Heart left ventricle (tissue), 16 donors: ENCODE results near the gene ALK. TPM values are rescaled to one million over a fixed set of nuclear protein-coding genes. Genes with fewer than 3 reads are reported as not detected.

Source experiments
- ATAC-seq, 4 donors: fragments of 200-7000 bp; cut with Tn5 transposase; one replicate each; pipeline ENCODE4 v1.9.1; 2020 to 2022; ENCODE audit warnings: moderate library complexity in 4 of 4, mild to moderate bottlenecking in 3 of 4, moderate number of reproducible peaks in 1 of 4
- DNase-seq, 5 donors: peaks; one replicate each; pipeline ENCODE4 v3.0.0-alpha.2; 2020
- H3K27ac ChIP-seq, 12 donors: fragments of 200-600 bp; sonication (generic) in 4 of 12; one replicate each; pipeline versions ENCODE4 v1.5.0 to v1.8.0; 2016 to 2022; ENCODE audit warnings: mild to moderate bottlenecking in 2 of 12
- H3K27me3 ChIP-seq, 9 donors: fragments of 200-600 bp; sonication (generic) in 2 of 9; one replicate each; pipeline versions ENCODE4 v1.5.1 to v1.8.0; 2016 to 2022; ENCODE audit warnings: mild to moderate bottlenecking in 3 of 9
- H3K36me3 ChIP-seq, 9 donors: fragments of 200-600 bp; sonication (generic) in 2 of 9; one replicate each; pipeline versions ENCODE4 v1.5.0 to v1.8.0; 2018 to 2022; ENCODE audit warnings: mild to moderate bottlenecking in 2 of 9
- H3K4me1 ChIP-seq, 12 donors: fragments of 200-600 bp; sonication (generic) in 4 of 12; one replicate each; pipeline versions ENCODE4 v1.5.0 to v1.8.0; 2016 to 2022; ENCODE audit warnings: mild to moderate bottlenecking in 3 of 12
- H3K4me3 ChIP-seq, 12 donors: fragments of 200-600 bp; sonication (generic) in 4 of 12; one replicate each; pipeline versions ENCODE4 v1.5.0 to v1.8.0; 2017 to 2022; ENCODE audit warnings: mild to moderate bottlenecking in 9 of 12, moderate library complexity in 4 of 12
- H3K9me3 ChIP-seq, 12 donors: fragments of 200-600 bp; sonication (generic) in 4 of 12; one replicate each; pipeline versions ENCODE4 v1.5.0 to v1.8.0; 2016 to 2022; ENCODE audit warnings: mild to moderate bottlenecking in 1 of 12
- POLR2A ChIP-seq, 2 donors: fragments of 450-650 bp; IDR thresholded peaks; one replicate each; pipeline ENCODE4 v1.6.1; 2017; ENCODE audit warnings: antibody characterized with exemption in 2 of 2, mild to moderate bottlenecking in 2 of 2, moderate library complexity in 2 of 2
- WGBS, 4 donors: extraction: QIAGEN DNeasy Blood & Tissue Kit in 2 of 4; methylation state at CpG; one replicate each; pipeline versions ENCODE4 v1.1.5 to v1.1.7; 2013 to 2018; 5-methylcytosine and 5-hydroxymethylcytosine counted together
- intact Hi-C, 10 donors: fragments of 100-400 bp; cut with DNase I; formaldehyde crosslinking; loops; one replicate each; pipeline versions ENCODE4 v1.11.1 to v1.14.2; 2022
- polyA plus RNA-seq, 2 donors: library from polyadenylated mRNA; stranded (reverse); fragments of 200-250 nt; gene quantifications; one replicate each; pipeline ENCODE4 v1.2.3, GENCODE V29; 2013
- total RNA-seq, 9 donors: library from RNA; depleted of rRNA in 2 of 9; stranded (reverse); fragments of >200 nt in 2 of 9; fragmentation: NEBNext Ultra II Directional in 3 of 9; extraction: Animal tissue kit (Norgen Biotek cat#: 25700) in 3 of 9; gene quantifications; one replicate each; pipeline versions ENCODE4 v1.1.0 to v1.2.4, GENCODE V29; 2016 to 2023
- TF ChIP-seq, protein P1 (sequence below), 12 donors: fragments of 200-600 bp; sonication (generic) in 4 of 12; IDR thresholded peaks; one replicate each; pipeline versions ENCODE4 v1.5.0 to v1.8.0; 2018 to 2022; ENCODE audit warnings: antibody characterized with exemption in 12 of 12, mild to moderate bottlenecking in 5 of 12
- donor health status: ischemic (EF 13 %, LVEDD 7.1; RV severe dilation, severe dysfunction).
- donor health status: healthy with polysubstance abuse.
- donor health status: DM: no; HTN: yes; CAD: no.
- donor health status: DM: no; HTN: no; CAD: no.
- donor health status: ischemic (EF 25% LVEDD 6.9; RV normal size, moderate dysfunction).
- donor health status: ischemic (EF 25% LVEDD 5.7; RV mildly dilated, moderate dysfunction).
- donor health status: healthy.
- donor health status: DM: yes; HTN: yes; CAD: no.
- donor health status: ischemic (EF 35%, LVEDD 5.7; RV mildly dilated, moderate dysfunction).
- donor health status: nonischemic (EF 11% LVEDD 7.7; RV severe dilation, severe dysfunction).
- donor health status: DM: yes; HTN: yes; CAD: no.
- donor health status: PGD.
- donor health status: ischemic (EF 29% LVEDD 5.4; RV normal size, mild dysfunction).
- donor health status: nonischemic (EF 23%, LVEDD 6.1; RV moderate dilation, normal function).

ALK gene
- total and polyA plus RNA-seq, 11 donors, result 0.05 to 0.50 (median 0.13) TPM; not detected in 5

DNA sequence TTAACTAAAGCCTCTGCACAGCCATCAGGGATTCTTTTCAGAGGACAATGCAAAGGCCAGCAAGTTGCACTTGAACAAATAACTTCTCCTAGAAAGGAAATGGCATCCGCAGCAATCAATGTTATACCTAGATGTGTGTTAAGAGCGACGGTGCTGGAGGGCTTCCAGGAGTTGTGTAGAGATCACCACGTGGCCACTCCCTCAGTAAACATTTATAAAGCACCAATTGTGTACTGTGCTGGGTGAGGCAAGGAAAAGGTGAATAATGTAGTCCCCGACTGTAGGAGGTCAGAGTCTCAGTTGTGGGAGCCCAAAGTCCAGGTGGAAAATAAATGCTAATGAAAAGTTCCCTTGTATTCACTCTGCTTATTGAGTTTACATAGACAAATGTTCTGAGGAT, 135.0 kb downstream of the ALK start:
- Histone ChIP-seq H3K4me3 (no peak overlapping the region), H3K36me3 (no peaks in the 10 kb centered on the region), H3K4me1 (no peaks in the 10 kb centered on the region), H3K27ac (no peak overlapping the region), H3K27me3 (peaks cover 0 to 12% (median 0%) of the 10 kb centered on the region in 9 donors), H3K9me3 (no peaks in the 10 kb centered on the region)
- DNase-seq (no peak), ATAC-seq (no peak)
- WGBS, 4 donors, result 62 to 82% (median 66%) methylated on average over 5 of the region's 5 CpGs
- TF ChIP-seq, protein P1, sequence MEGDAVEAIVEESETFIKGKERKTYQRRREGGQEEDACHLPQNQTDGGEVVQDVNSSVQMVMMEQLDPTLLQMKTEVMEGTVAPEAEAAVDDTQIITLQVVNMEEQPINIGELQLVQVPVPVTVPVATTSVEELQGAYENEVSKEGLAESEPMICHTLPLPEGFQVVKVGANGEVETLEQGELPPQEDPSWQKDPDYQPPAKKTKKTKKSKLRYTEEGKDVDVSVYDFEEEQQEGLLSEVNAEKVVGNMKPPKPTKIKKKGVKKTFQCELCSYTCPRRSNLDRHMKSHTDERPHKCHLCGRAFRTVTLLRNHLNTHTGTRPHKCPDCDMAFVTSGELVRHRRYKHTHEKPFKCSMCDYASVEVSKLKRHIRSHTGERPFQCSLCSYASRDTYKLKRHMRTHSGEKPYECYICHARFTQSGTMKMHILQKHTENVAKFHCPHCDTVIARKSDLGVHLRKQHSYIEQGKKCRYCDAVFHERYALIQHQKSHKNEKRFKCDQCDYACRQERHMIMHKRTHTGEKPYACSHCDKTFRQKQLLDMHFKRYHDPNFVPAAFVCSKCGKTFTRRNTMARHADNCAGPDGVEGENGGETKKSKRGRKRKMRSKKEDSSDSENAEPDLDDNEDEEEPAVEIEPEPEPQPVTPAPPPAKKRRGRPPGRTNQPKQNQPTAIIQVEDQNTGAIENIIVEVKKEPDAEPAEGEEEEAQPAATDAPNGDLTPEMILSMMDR (IDR thresholded peaks at IDR 0.05), result no peak
- TF ChIP-seq POLR2A (IDR thresholded peaks at IDR 0.05), result no peak
- intact Hi-C loops, result no loop called here

DNA sequence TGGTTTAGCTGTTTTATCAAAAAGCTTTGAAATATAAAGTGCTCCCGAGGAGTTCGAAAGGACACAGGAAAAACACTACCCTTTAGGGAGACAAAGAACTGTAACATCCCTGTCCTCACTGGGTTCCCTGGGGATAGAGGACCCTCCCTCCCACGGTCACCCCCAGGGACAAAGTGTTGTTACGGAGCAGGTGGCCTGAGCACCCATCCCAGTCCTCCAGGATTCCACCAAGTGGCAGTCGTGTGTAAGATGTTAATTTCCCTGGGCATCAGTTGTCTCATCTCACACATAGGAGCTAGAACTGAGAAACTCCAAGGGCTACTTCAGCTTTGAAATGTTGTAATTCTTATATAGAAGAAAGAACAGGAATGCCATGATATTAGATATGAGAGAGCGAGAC, 137.7 kb downstream of the ALK start:
- H3K27me3 ChIP-seq, result peaks cover 0 to 12% (median 0%) of the 10 kb centered on the region in 9 donors
- H3K27ac ChIP-seq, result no peak overlapping the region
- no peaks in the 10 kb centered on the region for H3K36me3 ChIP-seq
- ATAC-seq, result no peak
- intact Hi-C loops, result no loop called here
- 69 to 83% (median 71%) methylated on average over 6 of the region's 6 CpGs for WGBS, 4 donors
- TF ChIP-seq, protein P1 (IDR thresholded peaks at IDR 0.05), result no peak
- TF ChIP-seq POLR2A (IDR thresholded peaks at IDR 0.05), result no peak
- H3K4me3 ChIP-seq, result no peak overlapping the region
- H3K4me1 ChIP-seq, result no peaks in the 10 kb centered on the region
- DNase-seq, result no peak
- H3K9me3 ChIP-seq, result no peaks in the 10 kb centered on the region

DNA sequence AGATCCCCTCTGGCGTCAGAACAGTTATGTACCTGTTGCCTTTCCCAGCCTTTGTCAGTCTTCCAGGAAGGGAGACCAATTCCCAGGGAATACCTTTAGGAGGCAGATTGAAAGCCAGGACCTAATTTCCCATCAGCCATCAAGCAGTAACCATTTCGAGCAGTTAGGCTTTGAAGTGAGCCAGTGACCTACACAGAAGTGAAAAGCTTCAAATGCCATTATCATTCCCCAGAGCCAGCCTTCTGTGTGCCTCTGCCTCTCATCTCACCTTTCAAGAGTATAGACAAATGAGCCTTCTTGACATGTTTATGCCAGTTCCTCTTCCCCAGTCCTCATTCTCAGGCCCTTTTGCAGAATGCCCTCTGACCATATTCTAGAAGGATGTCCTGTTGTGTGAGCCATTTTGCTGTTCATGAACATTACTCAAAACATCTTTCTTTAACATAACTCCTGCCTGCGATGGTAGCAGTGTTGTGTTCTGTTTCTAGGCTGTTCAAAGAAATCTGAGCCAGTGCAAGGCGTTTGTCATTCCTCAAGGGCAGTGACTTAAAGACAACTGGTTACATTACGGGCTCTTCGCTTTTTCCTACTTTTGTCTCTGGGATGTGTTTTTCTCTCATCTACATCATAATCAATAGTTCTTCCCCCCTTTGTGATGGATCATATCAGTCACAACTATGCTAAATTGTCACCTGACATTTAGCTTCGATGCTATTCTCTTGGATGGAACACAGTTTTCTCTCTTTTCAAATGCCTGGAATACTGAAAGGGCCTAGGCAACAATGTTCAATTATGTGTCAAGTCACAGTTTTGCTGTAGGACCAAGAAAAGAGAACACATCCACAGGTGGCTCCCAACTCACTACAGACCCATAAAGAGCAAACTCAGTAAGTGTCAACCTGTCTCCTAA, 138.6 kb downstream of the ALK start:
- no peaks in the 10 kb centered on the region for H3K4me1 ChIP-seq
- H3K27me3 ChIP-seq, result peaks cover 0 to 12% (median 0%) of the 10 kb centered on the region in 9 donors
- TF ChIP-seq, protein P1 (IDR thresholded peaks at IDR 0.05), result no peak
- no peak for TF ChIP-seq POLR2A (IDR thresholded peaks at IDR 0.05)
- H3K36me3 ChIP-seq, result no peaks in the 10 kb centered on the region
- H3K27ac ChIP-seq, result no peak overlapping the region
- no peak overlapping the region for H3K4me3 ChIP-seq
- no peak for DNase-seq
- 72 to 76% (median 74%) methylated on average over 7 of the region's 7 CpGs for WGBS, 4 donors
- no peak for ATAC-seq
- H3K9me3 ChIP-seq, result no peaks in the 10 kb centered on the region
- intact Hi-C loops, result no loop called here

DNA sequence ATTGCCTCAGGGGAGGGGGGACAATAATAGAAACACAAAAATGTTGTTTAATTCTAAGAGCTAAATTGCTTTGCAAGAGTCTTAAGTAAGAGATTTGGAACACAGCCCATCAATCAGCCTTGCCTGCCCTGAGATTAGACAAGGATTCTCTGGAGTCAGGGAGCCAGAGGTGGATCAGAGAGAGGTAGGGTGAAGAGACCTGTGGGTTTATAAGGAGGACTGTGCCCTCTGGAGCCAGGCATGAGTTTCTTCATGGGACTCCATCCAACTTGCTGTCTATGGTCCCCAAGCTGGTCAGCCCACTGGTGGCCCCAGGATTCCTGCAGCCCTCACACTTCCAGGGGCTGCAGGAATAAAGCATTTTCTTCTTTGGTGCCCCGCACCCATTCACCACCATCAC, 139.3 kb downstream of the ALK start:
- Histone ChIP-seq H3K4me3 (no peak overlapping the region), H3K27me3 (peaks cover 0 to 13% (median 0%) of the 10 kb centered on the region in 9 donors), H3K27ac (no peak overlapping the region), H3K9me3 (no peaks in the 10 kb centered on the region), H3K4me1 (no peaks in the 10 kb centered on the region), H3K36me3 (no peaks in the 10 kb centered on the region)
- WGBS, 4 donors, result 43 to 100% (median 93%) methylated on average over 1 of the region's 1 CpG
- DNase-seq (no peak), ATAC-seq (no peak)
- intact Hi-C loops, result no loop called here
- TF ChIP-seq, protein P1 (IDR thresholded peaks at IDR 0.05), result no peak
- no peak for TF ChIP-seq POLR2A (IDR thresholded peaks at IDR 0.05)
